ENCODE data around the gene HM13. TPM values are rescaled to one million over a fixed set of nuclear protein-coding genes. Genes with fewer than 3 reads are reported as not detected.

The HM13 gene
- total and polyA plus RNA-seq, 9 of the 15 experiments (the other 6 are each of a cell fraction or from before 2014, with no cell fraction given): 7.7 to 136 (median 74.5) TPM

GRCh38 chr20:31514154-31515071 lies at the start of gene HM13 (continued):
- TF ChIP-seq TEAD4 (IDR thresholded peaks at IDR 0.05; ENCODE audit: low read length) (no peak; the same call in 1 of the 2 replicates), TEAD4 (CRISPR knock-in tag; IDR thresholded peaks at IDR 0.05; ENCODE audit: borderline replicate concordance) (peak; percentile 61; the same call in 1 of the 2 replicates), CHCHD3 (CRISPR knock-in tag; IDR thresholded peaks at IDR 0.05) (no peak), POLR2A (conservative IDR thresholded peaks at IDR 0.05) (peak; percentile 90), ZFX (CRISPR knock-in tag; IDR thresholded peaks at IDR 0.05) (peak; percentile 69), ARID3B (CRISPR knock-in tag; IDR thresholded peaks at IDR 0.05; ENCODE audit: borderline replicate concordance) (no peak), NR2C1 (IDR thresholded peaks at IDR 0.05) (no peak), NR2C1 (tag; IDR thresholded peaks at IDR 0.05) (no peak), RBM34 (IDR thresholded peaks at IDR 0.05; ENCODE audit: borderline replicate concordance, insufficient read depth, low read length) (no peak), SRSF9 (IDR thresholded peaks at IDR 0.05; ENCODE audit: borderline replicate concordance, low read depth, low read length) (no peak), E2F1 (CRISPR knock-in tag; IDR thresholded peaks at IDR 0.05) (peak; percentile 73; the same call in 1 of the 2 replicates), ZHX1 (conservative IDR thresholded peaks at IDR 0.05; ENCODE audit: low read length) (peak; percentile 98), ZNF197 (CRISPR knock-in tag; IDR thresholded peaks at IDR 0.05; ENCODE audit: low read depth) (peak; percentile 99), FOSL1 (tag; conservative IDR thresholded peaks at IDR 0.05) (peak; percentile 50; the same call in 1 of the 2 replicates), MEF2A (IDR thresholded peaks at IDR 0.05; ENCODE audit: control insufficient read depth, low read depth, low read length) (no peak), DNMT1 (IDR thresholded peaks at IDR 0.05) (no peak), SMAD3 (CRISPR knock-in tag; conservative IDR thresholded peaks at IDR 0.05) (no peak), CAMTA2 (CRISPR knock-in tag; conservative IDR thresholded peaks at IDR 0.05) (no peak), PHF21A (IDR thresholded peaks at IDR 0.05; ENCODE audit: borderline replicate concordance, low read depth) (no peak), FOXJ2 (tag; IDR thresholded peaks at IDR 0.05) (peak; percentile 91), ZNF324 (CRISPR knock-in tag; IDR thresholded peaks at IDR 0.05) (no peak), ZNF668 (CRISPR knock-in tag; IDR thresholded peaks at IDR 0.05) (0 out of 2 replicates have a peak, but pooled peaks have one; percentile 64), ZNF12 (CRISPR knock-in tag; IDR thresholded peaks at IDR 0.05) (no peak), TBP (optimal IDR thresholded peaks at IDR 0.05; ENCODE audit: low read depth, low read length) (peak; percentile 84)
